ENCODE results near the gene MAL. TPM values are rescaled to one million over a fixed set of nuclear protein-coding genes. Genes with fewer than 3 reads are reported as not detected.

MAL gene
- total RNA-seq, 6 donors from 2014 or later: 3.7 to 13.0 (median 5.0) TPM; not detected in 1

DNA sequence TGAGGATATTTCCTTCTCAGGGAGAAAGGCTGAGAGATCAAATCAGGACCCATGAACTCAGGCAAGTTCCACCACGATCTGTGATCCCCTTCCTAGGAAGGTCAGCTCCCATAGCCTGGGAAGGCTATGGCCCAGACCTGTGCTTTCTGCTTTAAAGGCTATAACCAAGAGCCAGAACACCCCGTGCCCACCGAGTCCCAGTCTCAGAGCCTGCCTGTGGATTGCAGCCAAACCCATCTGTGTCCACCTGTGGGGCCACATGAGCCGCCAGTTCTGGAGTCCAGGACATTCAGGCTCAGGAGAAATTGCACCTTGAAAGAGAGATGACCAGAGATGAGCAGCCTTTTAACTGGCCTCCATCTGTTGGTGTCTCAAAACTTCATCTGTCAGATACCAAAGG is 46.9 kb downstream of the MAL start:
- H3K9me3 ChIP-seq: no peaks in the 10 kb centered on the region
- H3K4me1 ChIP-seq: peaks cover 9 to 30% (median 20%) of the 10 kb centered on the region in 4 donors
- no peaks in the 10 kb centered on the region for H3K27me3 ChIP-seq
- H3K36me3 ChIP-seq: no peaks in the 10 kb centered on the region
- DNase-seq: no peak
- ATAC-seq (ENCODE audit: low FRiP score in 2 of 2): no peak
- WGBS, 2 donors: 89 to 90% methylated on average over 4 of the region's 4 CpGs
- no peak overlapping the region for H3K27ac ChIP-seq
- H3K4me3 ChIP-seq: no peak overlapping the region
- TF ChIP-seq, protein P1, sequence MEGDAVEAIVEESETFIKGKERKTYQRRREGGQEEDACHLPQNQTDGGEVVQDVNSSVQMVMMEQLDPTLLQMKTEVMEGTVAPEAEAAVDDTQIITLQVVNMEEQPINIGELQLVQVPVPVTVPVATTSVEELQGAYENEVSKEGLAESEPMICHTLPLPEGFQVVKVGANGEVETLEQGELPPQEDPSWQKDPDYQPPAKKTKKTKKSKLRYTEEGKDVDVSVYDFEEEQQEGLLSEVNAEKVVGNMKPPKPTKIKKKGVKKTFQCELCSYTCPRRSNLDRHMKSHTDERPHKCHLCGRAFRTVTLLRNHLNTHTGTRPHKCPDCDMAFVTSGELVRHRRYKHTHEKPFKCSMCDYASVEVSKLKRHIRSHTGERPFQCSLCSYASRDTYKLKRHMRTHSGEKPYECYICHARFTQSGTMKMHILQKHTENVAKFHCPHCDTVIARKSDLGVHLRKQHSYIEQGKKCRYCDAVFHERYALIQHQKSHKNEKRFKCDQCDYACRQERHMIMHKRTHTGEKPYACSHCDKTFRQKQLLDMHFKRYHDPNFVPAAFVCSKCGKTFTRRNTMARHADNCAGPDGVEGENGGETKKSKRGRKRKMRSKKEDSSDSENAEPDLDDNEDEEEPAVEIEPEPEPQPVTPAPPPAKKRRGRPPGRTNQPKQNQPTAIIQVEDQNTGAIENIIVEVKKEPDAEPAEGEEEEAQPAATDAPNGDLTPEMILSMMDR (IDR thresholded peaks at IDR 0.05): no peak
- TF ChIP-seq POLR2AphosphoS5 (IDR thresholded peaks at IDR 0.05) (no peak), POLR2A (IDR thresholded peaks at IDR 0.05) (no peak)

DNA sequence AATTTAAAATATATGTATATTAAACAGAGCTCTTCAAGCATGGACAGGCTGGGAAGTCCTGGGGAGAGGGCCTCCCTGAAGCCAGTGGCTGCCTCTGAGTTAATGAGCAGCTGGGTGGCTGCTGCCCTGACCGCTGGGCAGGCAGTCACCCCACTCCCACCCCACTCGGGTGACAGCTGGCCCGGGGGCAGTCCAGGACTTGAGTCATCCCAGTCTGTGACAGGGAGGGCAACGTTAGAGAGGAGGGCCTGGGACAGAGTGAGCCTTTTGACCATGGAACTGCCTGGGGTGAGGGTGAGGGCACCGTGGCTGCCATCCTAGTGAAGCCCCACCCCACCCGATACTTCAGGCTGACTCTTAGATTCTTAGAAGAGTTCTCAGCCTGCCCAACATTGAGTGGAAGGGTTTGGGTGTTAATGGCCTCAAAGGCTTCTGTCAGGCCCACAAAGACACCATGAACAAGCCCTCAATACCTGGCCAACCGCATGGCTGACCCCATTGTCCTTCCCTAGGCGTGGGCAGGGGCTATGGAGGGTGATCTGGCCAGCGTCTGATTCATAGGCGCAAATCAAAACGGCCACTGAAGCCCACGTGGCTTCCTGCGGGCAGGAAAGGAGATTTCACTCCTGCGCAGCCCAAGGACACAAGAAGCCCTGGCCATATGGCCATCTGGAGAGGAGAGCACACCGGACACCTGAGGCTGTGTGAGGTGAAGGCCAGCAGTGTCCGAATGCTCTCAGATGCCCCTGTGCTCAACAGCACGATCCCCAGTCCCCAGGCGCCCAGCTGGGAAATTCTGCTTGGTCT is 48.6 kb downstream of the MAL start:
- 74 to 79% methylated on average over 9 to 18 of the region's 18 CpGs for WGBS, 2 donors
- H3K9me3 ChIP-seq: no peaks in the 10 kb centered on the region
- no peak overlapping the region for H3K4me3 ChIP-seq
- H3K4me1 ChIP-seq: peaks cover 11 to 43% (median 33%) of the 10 kb centered on the region in 4 donors
- TF ChIP-seq, protein P1 (IDR thresholded peaks at IDR 0.05): no peak
- TF ChIP-seq EP300 (IDR thresholded peaks at IDR 0.05) (no peak), POLR2AphosphoS5 (IDR thresholded peaks at IDR 0.05) (no peak), POLR2A (IDR thresholded peaks at IDR 0.05) (no peak)
- no peaks in the 10 kb centered on the region for H3K36me3 ChIP-seq
- no peak for DNase-seq
- H3K27ac ChIP-seq: peak overlapping the region in 1 of 4 donors; percentile 39
- no peaks in the 10 kb centered on the region for H3K27me3 ChIP-seq
- no peak for ATAC-seq (ENCODE audit: low FRiP score in 2 of 2)

DNA sequence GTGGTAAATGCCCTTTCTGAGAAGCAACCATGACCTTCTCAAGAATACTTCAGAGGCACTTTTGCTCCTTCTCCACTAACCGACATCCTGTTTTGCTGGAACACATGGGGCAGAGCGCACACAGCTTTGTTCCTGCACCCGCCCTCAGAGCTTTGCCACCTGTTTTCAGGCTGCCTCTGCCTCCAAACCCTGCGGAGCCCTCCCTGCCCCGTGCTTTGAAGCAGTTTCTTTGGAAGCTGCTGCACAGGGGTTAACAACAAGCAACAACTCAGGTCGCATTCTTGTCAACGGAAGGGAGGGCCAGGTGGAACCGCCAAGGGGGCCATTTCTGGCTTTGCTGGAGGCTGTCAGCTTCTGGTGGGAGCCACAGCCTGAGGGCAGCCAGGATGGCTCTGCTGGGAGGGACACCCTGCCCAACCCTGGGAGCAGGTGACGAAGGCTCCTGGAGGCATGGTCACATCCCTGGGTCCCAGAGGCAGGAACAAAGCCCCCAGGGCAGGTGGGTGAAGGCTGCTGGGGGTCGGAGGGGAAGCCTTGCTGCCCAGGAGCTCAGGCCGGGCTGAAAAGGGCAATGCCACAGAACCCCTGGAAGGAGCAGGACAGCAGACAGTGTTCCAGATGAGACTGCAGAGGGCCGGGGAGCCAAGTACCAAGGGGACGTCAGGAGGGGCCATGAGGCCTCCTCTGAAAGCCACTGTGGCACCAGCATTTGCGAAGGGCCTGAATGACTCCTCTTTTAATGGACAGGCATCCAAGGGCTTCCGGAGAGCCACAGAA is 49.3 kb downstream of the MAL start:
- Histone ChIP-seq H3K4me3 (no peak overlapping the region), H3K4me1 (peaks cover 15 to 47% (median 36%) of the 10 kb centered on the region in 4 donors), H3K27me3 (no peaks in the 10 kb centered on the region), H3K9me3 (no peaks in the 10 kb centered on the region), H3K27ac (peak overlapping the region in 1 of 4 donors; percentile 39), H3K36me3 (no peaks in the 10 kb centered on the region)
- no peak for ATAC-seq (ENCODE audit: low FRiP score in 2 of 2)
- 60% methylated on average over 10 to 15 of the region's 15 CpGs for WGBS, 2 donors
- TF ChIP-seq, protein P1 (IDR thresholded peaks at IDR 0.05): no peak
- TF ChIP-seq POLR2A (IDR thresholded peaks at IDR 0.05) (no peak), EP300 (IDR thresholded peaks at IDR 0.05) (no peak), POLR2AphosphoS5 (IDR thresholded peaks at IDR 0.05) (no peak)
- peak; percentile 43 to 59 for DNase-seq

DNA sequence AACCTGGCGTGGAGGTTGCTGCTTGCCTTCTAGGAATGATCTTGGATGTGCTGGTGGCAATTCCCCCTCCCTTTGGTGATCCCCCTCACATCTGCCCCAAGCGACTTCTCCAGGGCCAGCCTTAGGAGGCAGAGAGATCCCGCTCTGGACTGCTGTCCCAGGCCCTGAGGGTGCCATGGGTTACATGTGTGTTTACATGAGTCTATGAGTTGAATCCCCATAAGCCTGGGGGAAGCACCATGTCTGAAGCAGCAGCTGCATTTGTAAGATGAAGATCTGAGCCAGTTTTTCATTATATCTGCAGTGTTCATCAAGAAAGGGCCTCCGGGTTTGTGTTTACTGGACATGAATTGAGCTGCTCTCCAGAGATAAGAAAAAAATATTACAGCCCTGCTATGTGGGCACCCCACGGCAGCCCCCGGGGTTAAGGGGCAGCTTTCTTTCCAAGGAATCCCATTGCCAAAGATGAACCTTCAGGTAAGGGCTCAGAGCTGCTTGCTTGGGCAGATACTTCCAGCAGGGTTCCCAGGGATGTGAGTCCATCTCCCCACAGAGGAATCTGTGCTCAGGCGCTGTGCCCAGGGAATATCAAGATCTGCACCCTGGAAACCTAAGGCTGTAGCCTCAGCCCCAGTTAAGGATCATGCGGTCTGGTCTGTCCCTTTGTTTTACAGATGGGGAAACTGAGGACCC is 50.1 kb downstream of the MAL start:
- DNase-seq (no peak), ATAC-seq (ENCODE audit: low FRiP score in 2 of 2) (no peak)
- 83 to 85% methylated on average over 2 to 8 of the region's 8 CpGs for WGBS, 2 donors
- H3K4me1 ChIP-seq: peaks cover 15 to 47% (median 36%) of the 10 kb centered on the region in 4 donors
- no peak overlapping the region for H3K4me3 ChIP-seq
- no peaks in the 10 kb centered on the region for H3K27me3 ChIP-seq
- TF ChIP-seq EP300 (IDR thresholded peaks at IDR 0.05): no peak
- TF ChIP-seq, protein P1 (IDR thresholded peaks at IDR 0.05): no peak
- TF ChIP-seq POLR2AphosphoS5 (IDR thresholded peaks at IDR 0.05): no peak
- TF ChIP-seq POLR2A (IDR thresholded peaks at IDR 0.05): no peak
- H3K9me3 ChIP-seq: no peaks in the 10 kb centered on the region
- H3K36me3 ChIP-seq: no peaks in the 10 kb centered on the region
- H3K27ac ChIP-seq: no peak overlapping the region

Measured in upper lobe of left lung (tissue), 6 donors.